Endothelial cell of umbilical vein (primary cell): ENCODE results near the gene USF1. TPM values are rescaled to one million over a fixed set of nuclear protein-coding genes. Genes with fewer than 3 reads are reported as not detected.

Experiments used
- BruUV-seq: library from RNA; stranded (reverse); fragments of 400-500 nt; replicated peaks from 2 replicates; lab custom pipeline; 2021; lab: Mats Ljungman, UMichigan
- CTCF ChIA-PET: fragments of 300-600, 350-600 bp; sonication (Branson Sonifier 250); formaldehyde crosslinking; loops from one replicate; lab custom pipeline; 2021; ENCODE audit warnings: antibody characterized with exemption, inconsistent platforms; lab: Charles Lee
- POLR2A ChIA-PET: fragments of 300-600, 350-600 bp; sonication (Branson Sonifier 250); formaldehyde crosslinking; loops from one replicate; lab custom pipeline; 2021; ENCODE audit warnings: antibody characterized with exemption, inconsistent platforms; lab: Charles Lee
- DNase-seq: peaks from one replicate; pipeline ENCODE4 v3.0.0-alpha.2; 2011; ENCODE audit warnings: low read depth, low spot score
- FAIRE-seq: peaks from 2 replicates; lab custom pipeline; 2011; peaks lifted over from hg19 to GRCh38; lab: Jason Lieb, UNC
- H2AFZ ChIP-seq: 2 replicates; pipeline ENCODE4 v1.6.0; 2012; ENCODE audit warnings: low read depth, low read length, control low read depth, inconsistent platforms
- H3K27ac ChIP-seq: 2 replicates; pipeline ENCODE4 v1.5.1; 2011; ENCODE audit warnings: low read depth, mild to moderate bottlenecking, control low read depth, low read length, moderate library complexity; ENCODE audit not compliant: insufficient read depth
- H3K27me3 ChIP-seq, 2 experiments: 2 replicates each; pipeline versions ENCODE4 v1.6.0 to v1.6.1; 2011; ENCODE audit warnings: low read length in 2 of 2, mixed read lengths in 1 of 2; ENCODE audit not compliant: control insufficient read depth in 2 of 2, insufficient read depth in 2 of 2
- H3K36me3 ChIP-seq, 2 experiments: 2 replicates in 1 of 2; 3 replicates in 1 of 2; pipeline ENCODE4 v1.5.1; 2011; ENCODE audit warnings: low read length in 2 of 2, mild to moderate bottlenecking in 1 of 2, moderate library complexity in 1 of 2; ENCODE audit not compliant: control insufficient read depth in 2 of 2, insufficient read depth in 2 of 2; ENCODE audit errors: extremely low read depth in 1 of 2
- H3K4me1 ChIP-seq: 3 replicates; pipeline ENCODE4 v1.5.1; 2011; ENCODE audit warnings: mild to moderate bottlenecking, low read length; ENCODE audit not compliant: control insufficient read depth, insufficient read depth; ENCODE audit errors: extremely low read depth
- H3K4me2 ChIP-seq: 2 replicates; pipeline ENCODE4 v1.6.1; 2011; ENCODE audit warnings: low read length, control low read depth, mixed read lengths; ENCODE audit not compliant: insufficient read depth
- H3K4me3 ChIP-seq, 3 experiments: fragments of 200-600 bp in 1 of 3; sonication (generic), shearing (Covaris generic) in 1 of 3; replicated peaks in 1 of 3; 2 replicates each; pipeline ENCODE4 v1.5.1; 2011 to 2016; ENCODE audit warnings: control low read depth in 3 of 3, low read length in 3 of 3, mild to moderate bottlenecking in 2 of 3, inconsistent platforms in 1 of 3, low read depth in 1 of 3, moderate library complexity in 1 of 3; ENCODE audit not compliant: insufficient read depth in 1 of 3
- H3K79me2 ChIP-seq: 2 replicates; pipeline ENCODE4 v1.6.0; 2012; ENCODE audit warnings: low read length, inconsistent platforms; ENCODE audit not compliant: control insufficient read depth, insufficient read depth
- H3K9ac ChIP-seq: replicated peaks from 2 replicates; pipeline ENCODE3; 2011; ENCODE audit warnings: low read length, control low read depth; ENCODE audit not compliant: insufficient read depth; ENCODE audit errors: extremely low read depth
- H3K9me1 ChIP-seq: replicated peaks from 3 replicates; pipeline ENCODE4 v1.6.0; 2011; ENCODE audit warnings: mild to moderate bottlenecking, low read length; ENCODE audit not compliant: control insufficient read depth, insufficient read depth; ENCODE audit errors: extremely low read depth
- H3K9me3 ChIP-seq: replicated peaks from 2 replicates; pipeline ENCODE4 v1.5.1; 2012; ENCODE audit warnings: low read length, inconsistent platforms; ENCODE audit not compliant: control insufficient read depth, insufficient read depth
- H4K20me1 ChIP-seq: replicated peaks from 2 replicates; pipeline ENCODE3; 2011; ENCODE audit warnings: mild to moderate bottlenecking, low read length; ENCODE audit not compliant: control insufficient read depth, insufficient read depth; ENCODE audit errors: extremely low read depth
- EZH2 ChIP-seq: IDR thresholded peaks from 2 replicates; pipeline ENCODE4 v1.6.1; 2012; ENCODE audit warnings: borderline replicate concordance, low read depth, mild to moderate bottlenecking, moderate library complexity, low read length, inconsistent platforms; ENCODE audit not compliant: severe bottlenecking
- FOS ChIP-seq: IDR thresholded peaks from 2 replicates; pipeline ENCODE4 v1.6.1; 2011; ENCODE audit warnings: mild to moderate bottlenecking, low read length, moderate library complexity, borderline replicate concordance; ENCODE audit not compliant: insufficient read depth
- GATA2 ChIP-seq: IDR thresholded peaks from 2 replicates; pipeline ENCODE4 v1.7.0; 2011; ENCODE audit warnings: low read depth, mild to moderate bottlenecking, moderate library complexity, mixed read lengths, low read length; ENCODE audit not compliant: insufficient read length, insufficient read depth
- JUN ChIP-seq: IDR thresholded peaks from 2 replicates; pipeline ENCODE4 v1.6.1; 2011; ENCODE audit warnings: borderline replicate concordance, low read depth; ENCODE audit not compliant: insufficient read length, insufficient read depth
- MAX ChIP-seq: IDR thresholded peaks from 2 replicates; pipeline ENCODE4 v1.6.1; 2011; ENCODE audit not compliant: insufficient read depth, insufficient read length
- MYC ChIP-seq: IDR thresholded peaks from one replicate; pipeline ENCODE4 v1.6.1; 2011; ENCODE audit warnings: mild to moderate bottlenecking, low read depth, low read length
- POLR2A ChIP-seq: IDR thresholded peaks from 2 replicates; pipeline ENCODE4 v1.6.1; 2012; ENCODE audit warnings: low read depth, mild to moderate bottlenecking, control low read depth, low read length
- POLR2AphosphoS5 ChIP-seq: IDR thresholded peaks from 2 replicates; pipeline ENCODE4 v1.6.1; 2012; ENCODE audit warnings: low read depth, mild to moderate bottlenecking, control low read depth, low read length, moderate library complexity; ENCODE audit not compliant: insufficient read depth
- dilution Hi-C: fragments of 300-500 bp; cut with MboI; formaldehyde crosslinking; loops from one replicate; pipeline ENCODE4 v1.15.0; 2019; ENCODE audit warnings: low sequenced_read_pairs; ENCODE audit not compliant: extremely low pct_ligation_motif_present
- intact Hi-C: fragments of 100-400 bp; cut with micrococcal nuclease; formaldehyde crosslinking; loops from one replicate; pipeline ENCODE4 v1.10.0; 2022
- polyA plus RNA-seq, 4 experiments: library from polyadenylated mRNA; depleted of rRNA in 3 of 4; stranded (reverse) in 3 of 4; unstranded in 1 of 4; fragments of >200 nt; gene quantifications; 2 replicates each; pipeline versions ENCODE4 v1.2.1 to v1.2.3, GENCODE V29; 2011 to 2012; ENCODE audit warnings: missing spikeins in 1 of 4
- total RNA-seq: library from RNA; stranded (reverse); gene quantifications from 2 replicates; pipeline ENCODE4 v1.2.3, GENCODE V29; 2021
- TF ChIP-seq, protein P1 (sequence below), 2 donors: IDR thresholded peaks; 1 replicate in 1 of 2; 2 replicates in 1 of 2; pipeline ENCODE4 v1.5.1; 2011; ENCODE audit warnings: low read length in 2 of 2, mild to moderate bottlenecking in 2 of 2, moderate library complexity in 2 of 2, control low read depth in 1 of 2, inconsistent platforms in 1 of 2, low read depth in 1 of 2; ENCODE audit not compliant: insufficient read depth in 1 of 2; ENCODE audit errors: extremely low read depth in 1 of 2

The USF1 gene
- total and polyA plus RNA-seq, 2 donors (not counting 3 experiments of a cell fraction or from before 2014, with no cell fraction given): 53.4 to 56.7 TPM

- Histone ChIP-seq H3K27me3 (no peaks in the 10 kb centered on the region), H4K20me1 (no peaks in the 10 kb centered on the region), H3K9me3 (no peaks in the 10 kb centered on the region), H3K36me3 (no peaks in the 10 kb centered on the region), H3K4me2 (no peak overlapping the region), H3K27ac (no peak overlapping the region), H2AFZ (no peak overlapping the region), H3K79me2 (no peaks in the 10 kb centered on the region), H3K4me3 (no peak overlapping the region), H3K9me1 (no peaks in the 10 kb centered on the region), H3K9ac (no peak overlapping the region), H3K4me1 (no peaks in the 10 kb centered on the region)
- ChIA-PET POLR2A (no interaction called here), CTCF (interaction anchor here (1.0 to 1.1 kb wide), 2 partner anchors 11 to 12 kb away, joined by 4 to 6 read pairs; no protein-coding TSS in a partner anchor)
- BruUV-seq: no TSS peak
- intact Hi-C loops: no loop called here
- FAIRE-seq (no peak), DNase-seq (no peak)
- dilution Hi-C loops: no loop called here
- TF ChIP-seq FOS (no peak), MAX (no peak)
Observed at GRCh38 chr1:161085165-161085564, 39.4 kb upstream of the USF1 start.

GRCh38 chr1:161084597-161084988 lies 38.8 kb upstream of the USF1 start:
- ChIA-PET POLR2A (no interaction called here), CTCF (interaction anchor here (1.0 to 1.9 kb wide), 3 partner anchors 10 to 87 kb away, joined by 4 to 6 read pairs (median 5); no protein-coding TSS in a partner anchor)
- Histone ChIP-seq H3K9ac (no peak overlapping the region), H4K20me1 (no peaks in the 10 kb centered on the region), H3K27me3 (no peaks in the 10 kb centered on the region), H3K36me3 (no peaks in the 10 kb centered on the region), H3K79me2 (no peaks in the 10 kb centered on the region), H3K4me1 (no peaks in the 10 kb centered on the region), H3K9me1 (no peaks in the 10 kb centered on the region), H3K27ac (no peak overlapping the region), H3K9me3 (no peaks in the 10 kb centered on the region), H3K4me3 (no peak overlapping the region), H3K4me2 (no peak overlapping the region), H2AFZ (no peak overlapping the region)
- no peak for DNase-seq
- dilution Hi-C loops (no loop called here), intact Hi-C loops (no loop called here)
- no peak for FAIRE-seq
- BruUV-seq: no TSS peak
- no peak for TF ChIP-seq MAX
- TF ChIP-seq POLR2A: no peak
- no peak for TF ChIP-seq JUN
- TF ChIP-seq EZH2: no peak
- TF ChIP-seq FOS: no peak
- TF ChIP-seq, protein P1, sequence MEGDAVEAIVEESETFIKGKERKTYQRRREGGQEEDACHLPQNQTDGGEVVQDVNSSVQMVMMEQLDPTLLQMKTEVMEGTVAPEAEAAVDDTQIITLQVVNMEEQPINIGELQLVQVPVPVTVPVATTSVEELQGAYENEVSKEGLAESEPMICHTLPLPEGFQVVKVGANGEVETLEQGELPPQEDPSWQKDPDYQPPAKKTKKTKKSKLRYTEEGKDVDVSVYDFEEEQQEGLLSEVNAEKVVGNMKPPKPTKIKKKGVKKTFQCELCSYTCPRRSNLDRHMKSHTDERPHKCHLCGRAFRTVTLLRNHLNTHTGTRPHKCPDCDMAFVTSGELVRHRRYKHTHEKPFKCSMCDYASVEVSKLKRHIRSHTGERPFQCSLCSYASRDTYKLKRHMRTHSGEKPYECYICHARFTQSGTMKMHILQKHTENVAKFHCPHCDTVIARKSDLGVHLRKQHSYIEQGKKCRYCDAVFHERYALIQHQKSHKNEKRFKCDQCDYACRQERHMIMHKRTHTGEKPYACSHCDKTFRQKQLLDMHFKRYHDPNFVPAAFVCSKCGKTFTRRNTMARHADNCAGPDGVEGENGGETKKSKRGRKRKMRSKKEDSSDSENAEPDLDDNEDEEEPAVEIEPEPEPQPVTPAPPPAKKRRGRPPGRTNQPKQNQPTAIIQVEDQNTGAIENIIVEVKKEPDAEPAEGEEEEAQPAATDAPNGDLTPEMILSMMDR (IDR thresholded peaks at IDR 0.05; ENCODE audit: extremely low read depth in 1 of 2, insufficient read depth in 1 of 2, low read depth in 1 of 2, low read length in 2 of 2): no peak
- TF ChIP-seq POLR2AphosphoS5: no peak
- TF ChIP-seq GATA2: no peak
- TF ChIP-seq MYC: no peak
